GM18868 (cell line): ENCODE results near the gene TGFBR3L.
"Not testable (repeated sequence)": the region's sequence is repeated elsewhere in the genome, so short reads cannot be mapped to it uniquely, and the experiment has no call there.

ENCODE experiments used
- ATAC-seq: cut with Tn5 transposase; IDR thresholded peaks from one replicate; pipeline ENCODE4 v1.9.1; 2021; ENCODE audit warnings: mild to moderate bottlenecking, moderate library complexity; ENCODE audit not compliant: unreplicated experiment

The TGFBR3L gene

GRCh38 chr19:7879111-7879807 is 35.4 kb upstream of the TGFBR3L start:
- ATAC-seq, result no peak

- ATAC-seq, result no peak
Measured at GRCh38 chr19:7879836-7880235, 34.8 kb upstream of the TGFBR3L start.

DNA sequence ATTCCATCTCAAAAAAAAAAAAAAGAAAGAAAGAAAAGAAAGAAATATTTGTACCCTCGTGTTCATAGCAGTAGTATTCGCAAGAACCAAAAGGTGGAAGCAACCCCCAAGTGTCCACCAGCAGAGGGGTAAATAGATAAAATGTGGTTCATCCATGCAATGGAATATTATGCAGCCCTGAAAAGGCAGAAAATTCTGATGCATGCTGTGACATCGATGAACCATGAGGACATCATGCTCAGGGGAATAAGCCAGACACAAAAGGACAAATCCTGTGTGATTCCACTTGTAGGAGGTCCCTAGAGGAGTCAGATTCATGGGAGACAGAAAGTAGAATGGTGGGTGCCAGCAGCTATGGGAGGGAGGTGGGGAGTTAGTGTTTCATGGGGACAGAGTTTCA is 32.7 kb upstream of the TGFBR3L start:
- ATAC-seq, result no peak

- ATAC-seq, result no peak
Measured at GRCh38 chr19:7883105-7883504, 31.5 kb upstream of the TGFBR3L start.

- no peak for ATAC-seq
Measured at GRCh38 chr19:7883796-7884570, 30.6 kb upstream of the TGFBR3L start.

DNA sequence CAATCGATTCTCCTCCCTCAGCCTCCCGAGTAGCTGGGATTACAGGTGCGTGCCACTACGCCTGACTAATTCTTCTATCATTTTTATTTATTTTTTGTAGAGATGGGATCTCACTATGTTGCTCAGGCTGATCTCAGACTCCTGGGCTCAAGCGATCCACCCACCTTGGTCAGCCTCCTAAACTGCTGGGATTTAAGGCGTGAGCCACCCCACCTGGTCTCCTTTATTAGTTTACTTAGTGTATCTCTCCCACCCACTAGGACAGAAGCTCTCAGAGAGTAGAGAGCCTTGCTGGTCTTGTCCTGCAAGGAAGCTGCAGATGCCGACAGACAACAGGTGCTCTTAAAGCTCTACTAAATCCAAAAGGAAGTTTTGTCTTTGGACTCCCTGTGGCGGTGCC is 28.8 kb upstream of the TGFBR3L start:
- no peak for ATAC-seq

DNA sequence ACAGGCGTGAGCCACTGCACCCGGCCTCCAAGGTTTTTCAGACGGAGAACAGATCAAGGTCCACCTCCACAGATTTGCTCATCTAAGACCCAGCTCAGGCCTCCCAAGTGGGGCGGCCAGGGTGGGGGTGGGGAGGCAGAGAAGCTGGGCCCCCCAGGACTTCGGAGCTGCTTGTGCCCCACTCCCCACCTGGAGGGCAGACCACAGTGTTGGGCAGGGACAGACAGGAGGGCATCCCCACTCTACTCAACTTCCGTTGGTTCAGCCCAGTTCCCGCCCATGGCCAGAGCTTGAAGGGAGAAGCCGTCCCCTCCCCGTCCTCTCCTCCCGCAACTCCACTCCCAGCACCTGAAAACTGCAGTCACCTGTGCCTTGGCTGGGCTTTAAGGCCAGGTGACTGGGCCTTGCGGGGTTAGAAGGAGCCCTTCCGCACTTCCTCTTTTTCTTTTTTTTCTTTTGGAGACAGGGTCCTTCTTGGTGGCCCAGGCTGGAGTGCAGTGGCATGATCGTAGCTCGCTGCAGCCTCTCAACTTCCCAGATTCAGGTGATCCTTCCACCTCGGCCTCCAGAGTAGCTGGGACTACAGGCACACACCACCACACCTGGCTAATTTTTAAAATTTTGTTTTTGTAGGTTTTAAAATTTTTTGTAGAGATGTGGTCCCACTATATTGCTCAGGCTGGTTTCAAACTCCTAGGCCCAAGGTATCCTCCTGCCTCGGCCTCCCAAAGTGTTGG is 27.1 kb upstream of the TGFBR3L start:
- no peak for ATAC-seq

DNA sequence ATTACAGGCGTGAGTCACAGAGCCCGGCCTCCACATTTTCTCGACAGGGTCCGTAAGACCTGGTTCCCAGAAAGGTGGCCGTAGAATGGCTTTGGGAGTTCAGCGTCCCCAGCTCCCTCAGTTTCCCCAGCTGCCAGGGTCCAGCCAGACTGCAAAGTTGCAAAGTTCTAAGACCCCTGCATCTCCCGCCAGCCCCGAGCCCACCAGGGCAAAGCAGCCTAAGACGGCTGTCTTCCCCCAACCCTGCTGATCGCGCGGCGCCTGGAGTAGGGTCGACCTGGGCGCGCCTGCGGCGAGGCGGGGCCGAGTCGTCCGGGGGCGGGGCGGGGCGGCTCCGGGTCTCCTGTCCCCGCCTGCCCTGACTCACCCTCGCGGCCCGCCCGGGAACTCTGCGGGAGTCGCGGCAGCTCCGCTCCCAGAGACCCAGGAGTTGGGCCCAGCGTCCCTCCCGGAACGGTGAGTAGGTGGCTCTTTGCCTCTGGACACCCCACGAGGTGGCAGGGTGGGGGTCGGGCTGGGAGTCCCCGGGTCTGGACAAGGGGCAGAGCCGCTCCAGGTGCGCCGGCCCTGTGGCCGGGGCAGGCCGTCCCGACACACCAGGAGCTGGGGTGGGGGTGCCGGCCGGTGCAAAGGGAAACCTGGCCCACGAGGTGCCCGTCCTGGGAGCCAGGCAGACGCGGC is 26.3 kb upstream of the TGFBR3L start, which contains the start of gene LRRC8E:
LRRC8E (plus strand) TSS at position 366 of the 681 bp plus-strand sequence. CDS start 7,094 bp downstream, outside the sequence.
- ATAC-seq, result no peak

- no peak for ATAC-seq
Measured at GRCh38 chr19:7888826-7889217, 25.8 kb upstream of the TGFBR3L start.

GRCh38 chr19:7893362-7894101 is 21.1 kb upstream of the TGFBR3L start:
- not testable (repeated sequence) for ATAC-seq

GRCh38 chr19:7894612-7895309 is 19.9 kb upstream of the TGFBR3L start:
- no peak for ATAC-seq

DNA sequence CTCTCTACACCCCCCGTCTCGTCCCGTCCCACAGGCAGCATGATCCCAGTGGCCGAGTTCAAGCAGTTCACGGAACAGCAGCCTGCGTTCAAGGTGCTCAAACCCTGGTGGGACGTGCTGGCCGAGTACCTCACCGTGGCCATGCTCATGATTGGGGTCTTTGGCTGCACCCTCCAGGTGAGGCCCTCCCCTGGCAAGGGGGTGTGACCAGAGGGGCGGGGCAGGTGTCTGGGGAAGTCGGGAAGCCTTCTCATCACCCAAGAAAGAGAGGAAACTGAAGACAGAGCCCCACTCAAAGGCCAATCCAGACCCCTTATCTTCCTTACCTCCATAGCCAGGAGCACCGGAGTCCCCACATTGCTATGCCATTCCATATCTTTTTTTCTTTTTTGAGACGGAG is 19.1 kb upstream of the TGFBR3L start:
- no peak for ATAC-seq

- no peak for ATAC-seq
Measured at GRCh38 chr19:7897292-7897691, 17.3 kb upstream of the TGFBR3L start.

DNA sequence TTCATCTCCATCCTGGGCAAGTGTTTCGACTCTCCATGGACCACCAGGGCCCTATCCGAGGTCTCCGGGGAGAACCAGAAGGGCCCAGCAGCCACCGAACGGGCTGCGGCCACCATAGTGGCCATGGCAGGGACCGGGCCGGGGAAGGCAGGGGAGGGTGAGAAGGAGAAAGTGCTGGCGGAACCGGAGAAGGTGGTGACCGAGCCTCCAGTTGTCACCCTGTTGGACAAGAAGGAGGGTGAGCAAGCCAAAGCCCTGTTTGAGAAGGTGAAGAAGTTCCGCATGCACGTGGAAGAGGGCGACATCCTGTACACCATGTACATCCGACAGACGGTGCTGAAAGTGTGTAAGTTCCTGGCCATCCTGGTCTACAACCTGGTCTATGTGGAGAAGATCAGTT is 15.7 kb upstream of the TGFBR3L start:
- no peak for ATAC-seq

DNA sequence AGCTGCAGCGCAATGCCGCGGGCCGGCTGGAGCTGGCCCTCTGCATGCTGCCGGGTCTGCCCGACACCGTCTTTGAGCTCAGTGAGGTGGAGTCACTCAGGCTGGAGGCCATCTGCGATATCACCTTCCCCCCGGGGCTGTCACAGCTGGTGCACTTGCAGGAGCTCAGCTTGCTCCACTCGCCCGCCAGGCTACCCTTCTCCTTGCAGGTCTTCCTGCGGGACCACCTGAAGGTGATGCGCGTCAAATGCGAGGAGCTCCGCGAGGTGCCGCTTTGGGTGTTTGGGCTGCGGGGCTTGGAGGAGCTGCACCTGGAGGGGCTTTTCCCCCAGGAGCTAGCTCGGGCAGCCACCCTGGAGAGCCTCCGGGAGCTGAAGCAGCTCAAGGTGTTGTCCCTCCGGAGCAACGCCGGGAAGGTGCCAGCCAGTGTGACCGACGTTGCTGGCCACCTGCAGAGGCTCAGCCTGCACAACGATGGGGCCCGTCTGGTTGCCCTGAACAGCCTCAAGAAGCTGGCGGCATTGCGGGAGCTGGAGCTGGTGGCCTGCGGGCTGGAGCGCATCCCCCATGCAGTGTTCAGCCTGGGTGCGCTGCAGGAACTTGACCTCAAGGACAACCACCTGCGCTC is 14.8 kb upstream of the TGFBR3L start:
- ATAC-seq, result no peak

- no peak for ATAC-seq
Measured at GRCh38 chr19:7900401-7900870, 14.2 kb upstream of the TGFBR3L start.

- no peak for ATAC-seq
Measured at GRCh38 chr19:7900931-7901330, 13.7 kb upstream of the TGFBR3L start.

DNA sequence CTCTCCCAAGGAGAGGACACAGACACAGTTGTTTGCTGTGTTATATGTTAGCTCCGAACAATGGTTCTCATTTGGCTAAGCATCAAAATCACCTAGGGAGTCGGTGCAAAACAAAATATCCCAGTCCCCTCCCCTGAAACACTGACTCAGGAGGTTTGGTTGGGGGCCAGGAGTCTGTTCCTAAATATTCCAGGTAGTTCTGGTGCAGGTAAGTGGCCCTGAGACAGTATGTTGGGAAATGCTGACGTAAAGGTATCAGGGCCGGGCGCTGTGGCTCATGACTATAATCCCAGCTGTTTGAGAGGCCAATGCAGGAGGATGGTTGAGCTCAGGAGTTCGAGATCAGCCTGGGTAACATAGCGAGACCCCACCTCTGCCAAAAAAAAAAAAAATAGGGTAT is 13.3 kb upstream of the TGFBR3L start:
- ATAC-seq, result no peak

- ATAC-seq, result no peak
Measured at GRCh38 chr19:7902796-7903243, 11.8 kb upstream of the TGFBR3L start.
